Peyer's patch (tissue), 4 donors: Measurements from ENCODE around the gene EAF1.
"Not testable (repeated sequence)": the region's sequence is repeated elsewhere in the genome, so short reads cannot be mapped to it uniquely, and the experiment has no call there.

Source experiments
- POLR2A ChIP-seq, 2 donors: fragments of 450-650 bp; IDR thresholded peaks; one replicate each; pipeline ENCODE4 v1.5.1; 2017; ENCODE audit warnings: antibody characterized with exemption in 2 of 2, mild to moderate bottlenecking in 2 of 2, moderate library complexity in 2 of 2
- TF ChIP-seq, protein P1 (sequence below), 6 experiments: fragments of 450-650 bp in 4 of 6; fragments of 200-600 bp in 2 of 6; sonication (generic) in 1 of 6; IDR thresholded peaks; one replicate each; pipeline ENCODE4 v1.5.1; 2017 to 2019; ENCODE audit warnings: antibody characterized with exemption in 6 of 6, mild to moderate bottlenecking in 3 of 6, moderate library complexity in 1 of 6

DNA sequence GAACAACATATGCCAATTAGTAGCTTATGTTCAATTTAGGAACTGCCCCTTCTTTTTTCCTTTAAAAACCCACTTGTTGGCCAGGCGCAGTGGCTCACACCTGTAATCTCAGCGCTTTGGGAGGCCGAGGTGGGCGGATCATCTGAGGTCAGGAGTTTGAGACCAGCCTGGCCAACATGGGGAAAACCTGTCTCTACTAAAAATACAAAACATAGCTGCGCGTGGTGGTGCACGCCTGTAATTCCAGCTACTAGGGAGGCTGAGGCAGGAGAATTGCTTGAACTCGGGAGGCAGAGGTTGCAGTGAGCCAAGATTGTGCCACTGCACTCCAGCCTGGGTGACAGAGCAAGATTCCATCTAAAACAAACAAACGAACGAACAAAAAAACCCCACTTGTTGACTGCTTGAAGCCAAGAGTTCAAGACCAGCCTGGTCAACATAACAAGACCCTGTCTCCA, 42.1 kb upstream of the EAF1 start:
- TF ChIP-seq POLR2A (IDR thresholded peaks at IDR 0.05), result not testable (repeated sequence)
- TF ChIP-seq, protein P1, sequence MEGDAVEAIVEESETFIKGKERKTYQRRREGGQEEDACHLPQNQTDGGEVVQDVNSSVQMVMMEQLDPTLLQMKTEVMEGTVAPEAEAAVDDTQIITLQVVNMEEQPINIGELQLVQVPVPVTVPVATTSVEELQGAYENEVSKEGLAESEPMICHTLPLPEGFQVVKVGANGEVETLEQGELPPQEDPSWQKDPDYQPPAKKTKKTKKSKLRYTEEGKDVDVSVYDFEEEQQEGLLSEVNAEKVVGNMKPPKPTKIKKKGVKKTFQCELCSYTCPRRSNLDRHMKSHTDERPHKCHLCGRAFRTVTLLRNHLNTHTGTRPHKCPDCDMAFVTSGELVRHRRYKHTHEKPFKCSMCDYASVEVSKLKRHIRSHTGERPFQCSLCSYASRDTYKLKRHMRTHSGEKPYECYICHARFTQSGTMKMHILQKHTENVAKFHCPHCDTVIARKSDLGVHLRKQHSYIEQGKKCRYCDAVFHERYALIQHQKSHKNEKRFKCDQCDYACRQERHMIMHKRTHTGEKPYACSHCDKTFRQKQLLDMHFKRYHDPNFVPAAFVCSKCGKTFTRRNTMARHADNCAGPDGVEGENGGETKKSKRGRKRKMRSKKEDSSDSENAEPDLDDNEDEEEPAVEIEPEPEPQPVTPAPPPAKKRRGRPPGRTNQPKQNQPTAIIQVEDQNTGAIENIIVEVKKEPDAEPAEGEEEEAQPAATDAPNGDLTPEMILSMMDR (IDR thresholded peaks at IDR 0.05), result not testable (repeated sequence)
